IPS-18a (cell line): ENCODE measurements around the gene CD2.

Source experiments
- H3K27ac ChIP-seq: one replicate; pipeline ENCODE4 v1.5.1; 2013; ENCODE audit warnings: low read length
- H3K27me3 ChIP-seq: one replicate; pipeline ENCODE4 v1.6.1; 2013; ENCODE audit warnings: mild to moderate bottlenecking, low read length; ENCODE audit not compliant: control insufficient read depth, insufficient read depth
- H3K36me3 ChIP-seq: one replicate; pipeline ENCODE4 v1.6.1; 2013; ENCODE audit warnings: low read depth, low read length; ENCODE audit not compliant: control insufficient read depth
- H3K4me1 ChIP-seq: one replicate; pipeline ENCODE4 v1.6.1; 2013; ENCODE audit warnings: low read depth, low read length; ENCODE audit not compliant: control insufficient read depth
- H3K4me3 ChIP-seq: one replicate; pipeline ENCODE4 v1.5.1; 2013; ENCODE audit warnings: low read length
- H3K9ac ChIP-seq: one replicate; pipeline ENCODE4 v1.6.1; 2013; ENCODE audit warnings: mild to moderate bottlenecking, low read length, moderate library complexity
- H3K9me3 ChIP-seq: one replicate; pipeline ENCODE4 v1.6.1; 2013; ENCODE audit warnings: low read depth, low read length; ENCODE audit not compliant: control insufficient read depth

The CD2 gene, protein sequence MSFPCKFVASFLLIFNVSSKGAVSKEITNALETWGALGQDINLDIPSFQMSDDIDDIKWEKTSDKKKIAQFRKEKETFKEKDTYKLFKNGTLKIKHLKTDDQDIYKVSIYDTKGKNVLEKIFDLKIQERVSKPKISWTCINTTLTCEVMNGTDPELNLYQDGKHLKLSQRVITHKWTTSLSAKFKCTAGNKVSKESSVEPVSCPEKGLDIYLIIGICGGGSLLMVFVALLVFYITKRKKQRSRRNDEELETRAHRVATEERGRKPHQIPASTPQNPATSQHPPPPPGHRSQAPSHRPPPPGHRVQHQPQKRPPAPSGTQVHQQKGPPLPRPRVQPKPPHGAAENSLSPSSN

DNA sequence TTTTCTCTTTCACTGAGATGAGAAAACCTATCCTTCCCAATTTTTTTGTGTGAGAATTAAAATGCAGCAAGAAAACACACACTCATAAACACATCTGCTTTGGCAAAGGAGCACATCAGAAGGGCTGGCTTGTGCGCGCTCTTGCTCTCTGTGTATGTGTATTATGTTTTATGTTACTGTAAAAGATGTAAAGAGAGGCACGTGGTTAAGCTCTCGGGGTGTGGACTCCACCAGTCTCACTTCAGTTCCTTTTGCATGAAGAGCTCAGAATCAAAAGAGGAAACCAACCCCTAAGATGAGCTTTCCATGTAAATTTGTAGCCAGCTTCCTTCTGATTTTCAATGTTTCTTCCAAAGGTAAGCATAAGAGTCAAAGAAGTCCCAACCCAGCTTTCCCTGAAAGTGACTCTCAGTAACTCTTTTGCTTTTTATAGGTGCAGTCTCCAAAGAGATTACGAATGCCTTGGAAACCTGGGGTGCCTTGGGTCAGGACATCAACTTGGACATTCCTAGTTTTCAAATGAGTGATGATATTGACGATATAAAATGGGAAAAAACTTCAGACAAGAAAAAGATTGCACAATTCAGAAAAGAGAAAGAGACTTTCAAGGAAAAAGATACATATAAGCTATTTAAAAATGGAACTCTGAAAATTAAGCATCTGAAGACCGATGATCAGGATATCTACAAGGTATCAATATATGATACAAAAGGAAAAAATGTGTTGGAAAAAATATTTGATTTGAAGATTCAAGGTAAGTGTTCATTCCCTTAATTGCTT lies at the start of gene CD2:
Gene CD2 (plus strand): TSS at position 233 of the 780 bp plus-strand sequence. CDS start 63 bp downstream, at position 296.
- no peak within 1 kb of the TSS for H3K4me3 ChIP-seq
- H3K4me1 ChIP-seq: no peaks in the 10 kb centered on the region
- H3K27ac ChIP-seq: no peak within 1 kb of the TSS
- H3K36me3 ChIP-seq: no peaks in the 10 kb centered on the region
- H3K9me3 ChIP-seq: no peaks in the 10 kb centered on the region
- H3K9ac ChIP-seq: no peak within 1 kb of the TSS
- H3K27me3 ChIP-seq: no peaks in the 10 kb centered on the region

DNA sequence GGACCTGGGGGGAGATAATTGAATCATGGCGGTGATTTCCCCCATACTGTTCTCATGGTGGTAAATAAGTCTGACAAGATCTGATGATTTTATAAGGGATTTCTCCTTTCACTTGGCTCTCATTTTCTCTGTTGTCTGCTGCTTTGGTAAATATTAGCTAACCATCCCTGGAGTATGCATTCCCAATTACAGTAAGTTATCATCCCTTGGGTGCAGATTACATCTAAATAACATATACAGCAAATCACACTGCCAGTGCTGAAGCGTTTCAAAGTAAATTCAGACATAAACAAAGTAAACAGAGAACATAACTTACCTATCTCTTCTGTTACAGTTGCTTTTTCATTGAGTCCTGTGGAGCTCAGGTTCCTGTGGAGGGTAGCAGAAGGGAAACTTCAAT lies 48.1 kb upstream of the CD2 start:
- Histone ChIP-seq H3K9me3 (no peaks in the 10 kb centered on the region), H3K36me3 (no peaks in the 10 kb centered on the region), H3K27me3 (no peaks in the 10 kb centered on the region), H3K4me3 (no peak overlapping the region), H3K9ac (no peak overlapping the region), H3K4me1 (no peaks in the 10 kb centered on the region), H3K27ac (no peak overlapping the region)

DNA sequence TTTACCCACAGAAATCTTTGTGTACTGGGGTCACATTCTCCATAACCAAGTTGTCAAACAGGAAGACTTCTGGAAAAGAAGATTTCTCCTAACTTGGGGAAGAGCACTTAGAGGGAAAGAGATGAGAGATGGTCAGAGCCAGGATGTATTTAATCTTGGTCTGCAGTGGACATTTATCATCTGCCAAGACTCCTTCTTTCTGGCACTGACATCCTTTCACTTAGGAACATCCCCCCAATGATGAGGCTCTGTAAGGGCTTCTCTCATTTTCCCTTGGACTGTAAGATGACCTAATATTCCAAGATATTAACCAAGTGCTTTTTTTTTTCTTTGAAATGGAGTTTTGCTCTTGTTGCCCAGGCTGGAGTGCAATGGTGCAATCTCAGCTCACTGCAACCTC lies 47.4 kb upstream of the CD2 start:
- no peaks in the 10 kb centered on the region for H3K27me3 ChIP-seq
- H3K4me1 ChIP-seq: peaks cover 4% of the 10 kb centered on the region
- H3K4me3 ChIP-seq: no peak overlapping the region
- no peak overlapping the region for H3K9ac ChIP-seq
- no peaks in the 10 kb centered on the region for H3K36me3 ChIP-seq
- no peak overlapping the region for H3K27ac ChIP-seq
- no peaks in the 10 kb centered on the region for H3K9me3 ChIP-seq

DNA sequence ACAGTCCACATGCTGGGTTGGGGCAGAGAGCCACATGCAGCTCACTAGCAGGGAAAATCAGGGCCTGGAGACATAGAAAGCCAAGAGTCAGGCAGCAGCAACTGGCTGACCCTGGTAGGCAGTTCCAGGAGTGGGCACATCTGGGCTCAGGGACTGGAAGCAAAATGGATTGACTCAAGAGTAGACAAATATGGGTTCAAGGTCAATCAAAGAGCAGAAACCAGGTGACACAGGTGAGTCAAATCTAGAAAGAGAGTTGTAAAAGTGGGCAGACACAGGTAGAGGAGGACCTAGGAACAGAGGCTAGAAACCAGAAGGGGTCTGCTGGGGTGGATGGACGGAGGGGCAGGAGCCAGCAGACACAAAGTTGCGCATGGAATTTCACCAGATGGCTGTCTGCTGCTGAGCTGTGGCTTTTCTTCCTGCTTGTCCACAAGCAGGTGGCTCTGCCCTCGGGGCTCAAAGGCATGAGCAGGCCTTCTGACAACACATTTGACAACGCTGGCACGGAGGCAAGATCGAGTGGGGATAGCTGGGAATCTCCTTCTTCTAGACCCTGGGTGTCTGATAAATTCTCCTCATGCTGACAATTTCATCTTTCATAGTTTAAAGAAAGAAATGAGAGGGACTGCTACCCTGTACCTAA lies 45.9 kb upstream of the CD2 start:
- H3K9ac ChIP-seq: no peak overlapping the region
- no peaks in the 10 kb centered on the region for H3K27me3 ChIP-seq

DNA sequence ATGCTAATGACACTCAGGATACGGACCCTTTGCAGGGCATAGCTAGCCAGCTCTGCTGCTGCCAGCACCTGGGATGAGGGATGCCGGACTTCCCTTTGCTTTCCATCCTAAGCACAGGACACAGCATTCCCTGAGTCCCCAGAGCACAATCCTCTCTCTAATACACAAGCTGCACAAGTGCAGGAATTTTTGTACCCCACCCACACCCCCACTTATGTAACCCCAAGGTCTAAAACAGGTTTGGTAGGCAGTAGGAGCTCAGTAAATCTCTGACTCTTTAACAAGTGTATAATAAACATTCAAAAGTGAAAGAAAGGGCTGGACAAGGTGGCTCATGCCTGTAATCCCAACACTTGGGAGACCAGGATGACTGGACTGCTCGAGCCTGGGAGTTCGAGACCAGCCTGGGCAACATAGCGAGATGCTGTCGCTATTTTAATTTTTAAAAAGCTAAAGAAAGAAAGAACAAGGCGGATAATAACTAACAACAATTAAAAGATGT lies 44.5 kb upstream of the CD2 start:
- Histone ChIP-seq H3K36me3 (no peaks in the 10 kb centered on the region), H3K27ac (no peak overlapping the region), H3K9ac (no peak overlapping the region), H3K4me1 (peaks cover 22% of the 10 kb centered on the region), H3K27me3 (no peaks in the 10 kb centered on the region), H3K4me3 (no peak overlapping the region), H3K9me3 (no peaks in the 10 kb centered on the region)

More for the DNA sequence above, 45.9 kb upstream of the CD2 start:
- Histone ChIP-seq H3K4me3 (no peak overlapping the region), H3K36me3 (no peaks in the 10 kb centered on the region), H3K4me1 (peaks cover 19% of the 10 kb centered on the region), H3K9me3 (no peaks in the 10 kb centered on the region), H3K27ac (no peak overlapping the region)

DNA sequence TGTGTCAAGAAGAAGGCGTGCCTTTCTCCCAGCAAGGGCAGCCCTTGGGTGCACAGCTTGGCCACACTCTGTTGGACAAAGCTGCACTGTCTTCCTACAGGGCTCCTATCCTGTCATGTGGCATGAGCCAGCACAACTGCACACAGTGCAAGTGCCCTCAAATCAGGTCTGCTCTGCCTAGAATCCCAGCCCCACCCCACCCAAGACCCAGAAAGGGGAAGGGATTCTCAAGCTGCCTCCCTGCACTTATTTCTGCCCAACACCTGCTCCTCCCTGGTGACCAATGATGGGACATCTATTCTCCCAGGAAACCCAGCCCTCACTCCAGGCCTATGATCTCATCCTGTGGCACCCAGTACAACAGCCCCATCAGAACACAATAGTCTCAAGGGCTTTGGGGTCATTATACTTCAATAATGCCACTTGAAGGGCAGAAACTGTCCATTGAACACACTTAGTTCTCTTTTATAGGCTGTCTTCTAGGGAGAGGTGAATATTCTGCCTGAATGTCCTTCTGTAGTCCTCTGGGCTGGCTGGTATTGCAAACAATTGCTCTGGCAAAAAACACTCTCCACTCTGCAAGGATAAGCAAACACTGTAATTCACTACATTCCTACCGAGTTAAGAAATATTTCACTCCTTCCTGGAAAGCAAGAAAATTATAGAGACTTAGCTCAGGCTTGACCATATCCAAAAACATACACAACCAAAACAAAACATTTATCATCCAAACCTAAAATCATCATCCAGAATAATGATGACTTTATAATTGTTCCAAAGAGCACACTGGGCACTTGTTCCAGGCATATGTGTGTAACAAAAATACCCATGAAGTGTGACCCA lies 43.6 kb upstream of the CD2 start:
- peaks cover 1% of the 10 kb centered on the region for H3K9me3 ChIP-seq
- H3K36me3 ChIP-seq: no peaks in the 10 kb centered on the region
- H3K9ac ChIP-seq: no peak overlapping the region
- H3K4me1 ChIP-seq: peaks cover 22% of the 10 kb centered on the region
- H3K27ac ChIP-seq: no peak overlapping the region
- H3K27me3 ChIP-seq: no peaks in the 10 kb centered on the region
- H3K4me3 ChIP-seq: no peak overlapping the region

DNA sequence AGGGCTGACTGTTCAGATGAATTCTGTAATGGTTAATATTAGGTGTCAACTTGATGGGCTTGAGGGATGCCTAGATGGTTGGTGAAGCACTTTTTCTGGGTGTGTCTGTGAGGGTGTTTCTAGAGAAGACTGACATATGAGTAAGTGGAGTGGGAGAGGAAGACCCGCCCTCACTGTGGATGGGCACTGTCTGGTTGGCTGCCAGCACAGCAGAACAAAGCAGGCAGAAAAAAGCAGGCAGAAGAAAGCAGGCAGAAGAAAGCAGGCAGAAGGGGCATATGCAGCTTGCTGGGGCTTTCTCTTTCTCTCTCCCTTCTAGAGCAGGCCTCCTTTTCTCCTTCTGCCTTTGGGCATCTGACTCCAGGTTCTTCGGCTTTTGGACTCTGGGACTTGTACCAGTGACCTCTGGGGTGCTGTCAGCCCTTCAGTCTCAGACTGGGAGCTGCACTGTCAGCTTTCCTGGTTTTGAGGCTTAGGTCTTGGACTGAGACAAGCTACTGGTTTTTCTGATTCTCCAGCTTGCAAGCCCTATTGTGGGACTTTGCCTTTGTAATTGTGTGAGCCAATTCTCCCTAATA lies 42.9 kb upstream of the CD2 start:
- Histone ChIP-seq H3K27ac (no peak overlapping the region), H3K4me3 (no peak overlapping the region), H3K27me3 (no peaks in the 10 kb centered on the region), H3K9me3 (peaks cover 5% of the 10 kb centered on the region), H3K9ac (no peak overlapping the region), H3K4me1 (peaks cover 22% of the 10 kb centered on the region), H3K36me3 (no peaks in the 10 kb centered on the region)

DNA sequence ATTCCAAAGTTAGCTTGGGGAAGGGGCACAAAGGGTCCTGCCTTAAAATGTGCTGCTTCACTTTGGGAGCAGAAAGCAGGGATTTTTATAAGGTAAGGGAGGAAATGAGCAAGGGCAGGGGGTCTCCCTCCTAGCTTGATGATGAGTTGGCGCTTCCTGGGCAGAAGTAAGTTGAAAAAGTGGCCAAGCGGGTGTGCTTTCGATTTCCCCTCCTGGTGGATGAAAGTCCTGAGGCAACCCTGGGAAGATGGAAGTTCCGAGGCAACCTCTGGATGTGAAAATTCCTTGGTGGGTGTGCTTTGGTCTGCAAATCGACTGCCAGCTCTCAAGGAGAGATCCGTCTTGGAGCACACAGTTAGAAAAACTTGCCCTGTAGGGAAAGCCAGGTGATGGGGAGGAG lies 41.7 kb upstream of the CD2 start:
- peak overlapping the region; percentile 29 for H3K4me3 ChIP-seq
- H3K36me3 ChIP-seq: no peaks in the 10 kb centered on the region
- H3K27ac ChIP-seq: peak overlapping the region; percentile 78
- H3K27me3 ChIP-seq: no peaks in the 10 kb centered on the region
- H3K4me1 ChIP-seq: peaks cover 22% of the 10 kb centered on the region
- peaks cover 5% of the 10 kb centered on the region for H3K9me3 ChIP-seq
- H3K9ac ChIP-seq: peak overlapping the region; percentile 51

DNA sequence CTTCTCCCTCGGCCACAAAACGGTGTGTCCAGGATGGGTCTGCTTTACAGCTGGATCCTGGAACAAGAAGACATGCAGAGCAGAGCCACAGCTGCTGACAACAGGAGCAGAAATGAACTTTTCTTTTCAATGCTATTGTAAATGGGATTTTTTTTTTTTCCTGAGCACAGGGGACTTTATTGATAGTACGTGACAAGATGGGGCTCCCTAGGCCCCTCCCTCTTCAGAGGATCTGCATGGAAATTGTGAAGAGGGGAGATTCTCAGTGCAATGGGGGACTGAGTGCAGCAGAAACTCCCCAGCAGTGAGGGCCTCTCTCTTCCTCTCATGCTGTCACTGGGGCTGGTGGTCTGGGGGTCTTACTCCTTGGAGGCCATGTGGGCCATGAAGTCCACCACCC lies 40.8 kb upstream of the CD2 start:
- Histone ChIP-seq H3K9me3 (peaks cover 5% of the 10 kb centered on the region), H3K4me3 (no peak overlapping the region), H3K36me3 (no peaks in the 10 kb centered on the region), H3K27me3 (no peaks in the 10 kb centered on the region), H3K4me1 (peaks cover 22% of the 10 kb centered on the region), H3K27ac (peak overlapping the region; percentile 22), H3K9ac (no peak overlapping the region)

DNA sequence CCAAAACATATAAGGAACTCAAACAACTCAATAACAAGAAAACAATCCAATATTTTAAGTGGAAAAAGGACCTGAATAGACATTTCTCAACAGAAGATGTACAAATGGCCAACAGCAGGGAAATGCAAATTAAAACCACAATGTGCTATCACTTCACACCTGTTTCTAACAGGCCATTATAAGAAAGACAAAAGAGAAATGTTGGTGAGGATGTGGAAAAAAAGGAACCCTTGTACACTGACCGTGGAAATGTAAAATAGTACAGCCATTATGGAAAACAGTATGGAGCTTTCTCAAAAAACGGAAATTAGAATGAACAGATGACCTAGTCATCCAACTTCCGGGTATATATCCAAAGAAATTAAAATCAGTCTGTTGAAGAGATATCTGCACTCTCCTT lies 37.8 kb upstream of the CD2 start:
- H3K36me3 ChIP-seq: no peaks in the 10 kb centered on the region
- H3K9ac ChIP-seq: no peak overlapping the region
- H3K4me3 ChIP-seq: no peak overlapping the region
- peaks cover 21% of the 10 kb centered on the region for H3K4me1 ChIP-seq
- H3K9me3 ChIP-seq: peaks cover 5% of the 10 kb centered on the region
- H3K27me3 ChIP-seq: no peaks in the 10 kb centered on the region
- H3K27ac ChIP-seq: no peak overlapping the region
